Fibroblast of lung (primary cell): ENCODE results near the gene SCO2. TPM values are rescaled to one million over a fixed set of nuclear protein-coding genes. Genes with fewer than 3 reads are reported as not detected.
"Not testable (repeated sequence)": the region's sequence is repeated elsewhere in the genome, so short reads cannot be mapped to it uniquely, and the experiment has no call there.

Experiments
- DNase-seq, 2 donors: peaks; one replicate each; pipeline versions ENCODE4 v3.0.0 to v3.0.0-alpha.2; 2010; ENCODE audit warnings: low read depth in 2 of 2
- H2AFZ ChIP-seq: 2 replicates; pipeline ENCODE4 v1.5.1; 2012; ENCODE audit warnings: low read length, control low read depth, inconsistent platforms
- H3K27ac ChIP-seq: 2 replicates; pipeline ENCODE4 v1.5.1; 2011; ENCODE audit warnings: low read length, control low read depth; ENCODE audit not compliant: insufficient read depth
- H3K27me3 ChIP-seq: 2 replicates; pipeline ENCODE4 v1.5.1; 2011; ENCODE audit warnings: mild to moderate bottlenecking, low read length; ENCODE audit not compliant: control insufficient read depth, insufficient read depth
- H3K36me3 ChIP-seq: 2 replicates; pipeline ENCODE4 v1.5.1; 2011; ENCODE audit warnings: low read length; ENCODE audit not compliant: control insufficient read depth, insufficient read depth
- H3K4me1 ChIP-seq: 2 replicates; pipeline ENCODE4 v1.5.1; 2011; ENCODE audit warnings: low read length; ENCODE audit not compliant: control insufficient read depth, insufficient read depth; ENCODE audit errors: extremely low read depth
- H3K4me2 ChIP-seq: 2 replicates; pipeline ENCODE4 v1.5.1; 2011; ENCODE audit warnings: low read length, control low read depth; ENCODE audit not compliant: insufficient read depth; ENCODE audit errors: extremely low read depth
- H3K4me3 ChIP-seq, 4 experiments: fragments of 200-600 bp in 1 of 4; sonication (generic) in 1 of 4; replicated peaks in 1 of 4; 2 replicates each; pipeline ENCODE4 v1.5.1; 2011 to 2016; ENCODE audit warnings: low read length in 4 of 4, low read depth in 3 of 4, mild to moderate bottlenecking in 3 of 4, control low read depth in 2 of 4, inconsistent platforms in 1 of 4, mixed read lengths in 1 of 4; ENCODE audit not compliant: insufficient read depth in 1 of 4; ENCODE audit errors: control extremely low read depth in 1 of 4
- H3K79me2 ChIP-seq: 2 replicates; pipeline ENCODE4 v1.5.1; 2012; ENCODE audit warnings: mild to moderate bottlenecking, low read length, inconsistent platforms; ENCODE audit not compliant: control insufficient read depth, insufficient read depth
- H3K9ac ChIP-seq: 2 replicates; pipeline ENCODE4 v1.5.1; 2011; ENCODE audit warnings: mild to moderate bottlenecking, low read length, control low read depth; ENCODE audit not compliant: insufficient read depth
- H3K9me3 ChIP-seq: 2 replicates; pipeline ENCODE4 v1.5.1; 2012; ENCODE audit warnings: low read depth, low read length; ENCODE audit not compliant: control insufficient read depth, insufficient read depth
- H4K20me1 ChIP-seq: 2 replicates; pipeline ENCODE4 v1.5.1; 2011; ENCODE audit warnings: low read length; ENCODE audit not compliant: control insufficient read depth, insufficient read depth; ENCODE audit errors: extremely low read depth
- CTCF ChIP-seq, 2 donors: IDR thresholded peaks in 1 of 2; conservative IDR thresholded peaks in 1 of 2; 1 replicate in 1 of 2; 2 replicates in 1 of 2; pipeline ENCODE4 v1.5.1; 2011 to 2012; ENCODE audit warnings: low read length in 2 of 2, control low read depth in 1 of 2, inconsistent platforms in 1 of 2, low read depth in 1 of 2, mild to moderate bottlenecking in 1 of 2
- EZH2 ChIP-seq: IDR thresholded peaks from 2 replicates; pipeline ENCODE4 v1.5.1; 2012; ENCODE audit warnings: low read length, control low read depth, mild to moderate bottlenecking; ENCODE audit errors: missing control alignments
- polyA plus RNA-seq, 2 donors: library from polyadenylated mRNA; depleted of rRNA in 1 of 2; stranded (reverse) in 1 of 2; unstranded in 1 of 2; fragments of >200 nt; gene quantifications; 2 replicates each; pipeline ENCODE4 v1.2.1, GENCODE V29; 2011 to 2012; ENCODE audit warnings: missing spikeins in 1 of 2
- total RNA-seq: library from RNA; depleted of rRNA; stranded (reverse); fragments of >200 nt; gene quantifications from 2 replicates; pipeline ENCODE4 v1.2.1, GENCODE V29; 2014

SCO2 gene
- total and polyA plus RNA-seq, 2 donors (not counting 1 experiment from before 2014, with no cell fraction given): 0.42 to 3.1 TPM

GRCh38 chr22:50544078-50544745 lies 18.8 kb upstream of the SCO2 start:
- peaks cover 5% of the 10 kb centered on the region for H3K4me1 ChIP-seq
- no peak overlapping the region for H3K9ac ChIP-seq
- H3K9me3 ChIP-seq: no peaks in the 10 kb centered on the region
- H3K4me2 ChIP-seq: peak overlapping the region; percentile 40
- peak overlapping the region; percentile 19 for H2AFZ ChIP-seq
- no peaks in the 10 kb centered on the region for H3K79me2 ChIP-seq
- no peak overlapping the region for H3K27ac ChIP-seq
- peak; percentile 55 to 64 for DNase-seq
- TF ChIP-seq EZH2 (no peak), CTCF (conservative IDR thresholded peaks at IDR 0.05 in 1 of 2, IDR thresholded peaks at IDR 0.05 in 1 of 2; ENCODE audit: low read depth in 1 of 2, low read length in 2 of 2) (peak; percentile 47 to 63)
- no peaks in the 10 kb centered on the region for H3K36me3 ChIP-seq
- peak overlapping the region in 2 of 4 experiments; percentile 1 to 31 for H3K4me3 ChIP-seq
- H4K20me1 ChIP-seq: no peaks in the 10 kb centered on the region
- peaks cover 24% of the 10 kb centered on the region for H3K27me3 ChIP-seq

- Histone ChIP-seq H3K79me2 (no peaks in the 10 kb centered on the region), H3K27me3 (peaks cover 15% of the 10 kb centered on the region), H4K20me1 (no peaks in the 10 kb centered on the region), H3K4me3 (no peak overlapping the region), H2AFZ (no peak overlapping the region), H3K36me3 (no peaks in the 10 kb centered on the region), H3K27ac (no peak overlapping the region), H3K9ac (no peak overlapping the region), H3K9me3 (no peaks in the 10 kb centered on the region), H3K4me2 (no peak overlapping the region), H3K4me1 (peaks cover 7% of the 10 kb centered on the region)
- no peak for TF ChIP-seq EZH2
- TF ChIP-seq CTCF (conservative IDR thresholded peaks at IDR 0.05 in 1 of 2, IDR thresholded peaks at IDR 0.05 in 1 of 2; ENCODE audit: low read depth in 1 of 2, low read length in 2 of 2): no peak
- no peak for DNase-seq
These were observed 17.1 kb upstream of the SCO2 start for GRCh38 chr22:50542416-50542927.

- peak; percentile 59 to 89 for DNase-seq
- H2AFZ ChIP-seq, H3K4me1 ChIP-seq, H3K9me3 ChIP-seq, H3K9ac ChIP-seq, H4K20me1 ChIP-seq, H3K4me3 ChIP-seq, H3K4me2 ChIP-seq, H3K36me3 ChIP-seq, H3K79me2 ChIP-seq: not testable (repeated sequence)
- peak overlapping the region; percentile 6 for H3K27ac ChIP-seq
- peaks cover 14% of the 10 kb centered on the region for H3K27me3 ChIP-seq
These were observed 16.2 kb upstream of the SCO2 start for GRCh38 chr22:50541667-50542026.
